Prostate gland (tissue), 2 donors: Measurements from ENCODE around the gene AP5S1. TPM values are rescaled to one million over a fixed set of nuclear protein-coding genes. Genes with fewer than 3 reads are reported as not detected.
"Not testable (repeated sequence)": the region's sequence is repeated elsewhere in the genome, so short reads cannot be mapped to it uniquely, and the experiment has no call there.

Experiments
- DNase-seq: peaks from one replicate; pipeline ENCODE4 v3.0.0-alpha.2; 2019; ENCODE audit warnings: low spot score
- H3K27ac ChIP-seq, 2 donors: fragments of 200-600 bp; sonication (generic); 2 replicates each; pipeline ENCODE4 v1.5.1; 2017 to 2019
- H3K27me3 ChIP-seq: fragments of 200-600 bp; sonication (generic); replicated peaks from 2 replicates; pipeline ENCODE4 v1.5.1; 2019; ENCODE audit not compliant: insufficient read depth
- H3K36me3 ChIP-seq, 2 donors: fragments of 200-600 bp; sonication (generic); 1 replicate in 1 of 2; 2 replicates in 1 of 2; pipeline versions ENCODE4 v1.5.1 to v1.8.1; 2017 to 2019
- H3K4me1 ChIP-seq: fragments of 200-600 bp; sonication (generic); replicated peaks from 2 replicates; pipeline ENCODE4 v1.5.1; 2019
- H3K4me3 ChIP-seq, 2 donors: fragments of 200-600 bp; sonication (generic); 2 replicates each; pipeline ENCODE4 v1.5.1; 2017 to 2019
- H3K9me3 ChIP-seq: fragments of 200-600 bp; sonication (generic); 2 replicates; pipeline ENCODE4 v1.5.1; 2017
- POLR2A ChIP-seq: fragments of 450-650 bp; IDR thresholded peaks from one replicate; pipeline ENCODE4 v1.6.1; 2016; ENCODE audit warnings: antibody characterized with exemption, mild to moderate bottlenecking
- POLR2AphosphoS5 ChIP-seq: sonication (generic); formaldehyde crosslinking; IDR thresholded peaks from one replicate; pipeline ENCODE4 v1.6.1; 2017; ENCODE audit warnings: antibody characterized with exemption
- WGBS: methylation state at CpG from one replicate; pipeline ENCODE4 v1.1.5; 2018; 5-methylcytosine and 5-hydroxymethylcytosine counted together
- intact Hi-C: fragments of 100-400 bp; cut with DNase I; formaldehyde crosslinking; loops from one replicate; pipeline ENCODE4 v1.14.2; 2022
- total RNA-seq, 2 donors: library from RNA; depleted of rRNA; stranded (reverse); fragments of >200 nt; gene quantifications; one replicate each; pipeline ENCODE4 v1.1.0, GENCODE V29; 2016
- TF ChIP-seq, protein P1 (sequence below), 4 experiments: fragments of 200-600 bp in 2 of 4; fragments of 450-650 bp in 2 of 4; sonication (generic) in 2 of 4; IDR thresholded peaks; 1 replicate in 3 of 4; 2 replicates in 1 of 4; pipeline ENCODE4 v1.5.1; 2016 to 2019; ENCODE audit warnings: antibody characterized with exemption in 4 of 4, mild to moderate bottlenecking in 2 of 4, moderate library complexity in 2 of 4

The AP5S1 gene
- total RNA-seq, 2 donors from 2014 or later, result 21.1 to 28.0 TPM

GRCh38 chr20:3836132-3836531, 15.8 kb downstream of the AP5S1 start:
- intact Hi-C loops, result no loop called here
- no peak for DNase-seq
- no peak for TF ChIP-seq POLR2A
- TF ChIP-seq, protein P1, sequence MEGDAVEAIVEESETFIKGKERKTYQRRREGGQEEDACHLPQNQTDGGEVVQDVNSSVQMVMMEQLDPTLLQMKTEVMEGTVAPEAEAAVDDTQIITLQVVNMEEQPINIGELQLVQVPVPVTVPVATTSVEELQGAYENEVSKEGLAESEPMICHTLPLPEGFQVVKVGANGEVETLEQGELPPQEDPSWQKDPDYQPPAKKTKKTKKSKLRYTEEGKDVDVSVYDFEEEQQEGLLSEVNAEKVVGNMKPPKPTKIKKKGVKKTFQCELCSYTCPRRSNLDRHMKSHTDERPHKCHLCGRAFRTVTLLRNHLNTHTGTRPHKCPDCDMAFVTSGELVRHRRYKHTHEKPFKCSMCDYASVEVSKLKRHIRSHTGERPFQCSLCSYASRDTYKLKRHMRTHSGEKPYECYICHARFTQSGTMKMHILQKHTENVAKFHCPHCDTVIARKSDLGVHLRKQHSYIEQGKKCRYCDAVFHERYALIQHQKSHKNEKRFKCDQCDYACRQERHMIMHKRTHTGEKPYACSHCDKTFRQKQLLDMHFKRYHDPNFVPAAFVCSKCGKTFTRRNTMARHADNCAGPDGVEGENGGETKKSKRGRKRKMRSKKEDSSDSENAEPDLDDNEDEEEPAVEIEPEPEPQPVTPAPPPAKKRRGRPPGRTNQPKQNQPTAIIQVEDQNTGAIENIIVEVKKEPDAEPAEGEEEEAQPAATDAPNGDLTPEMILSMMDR (IDR thresholded peaks at IDR 0.05), result no peak
- TF ChIP-seq POLR2AphosphoS5, result no peak
- no peaks in the 10 kb centered on the region for H3K36me3 ChIP-seq
- no peaks in the 10 kb centered on the region for H3K4me1 ChIP-seq
- H3K27ac ChIP-seq, result no peak overlapping the region
- WGBS, result 97% methylated on average over 4 of the region's 4 CpGs
- no peaks in the 10 kb centered on the region for H3K27me3 ChIP-seq
- no peak overlapping the region for H3K4me3 ChIP-seq
- no peaks in the 10 kb centered on the region for H3K9me3 ChIP-seq

DNA sequence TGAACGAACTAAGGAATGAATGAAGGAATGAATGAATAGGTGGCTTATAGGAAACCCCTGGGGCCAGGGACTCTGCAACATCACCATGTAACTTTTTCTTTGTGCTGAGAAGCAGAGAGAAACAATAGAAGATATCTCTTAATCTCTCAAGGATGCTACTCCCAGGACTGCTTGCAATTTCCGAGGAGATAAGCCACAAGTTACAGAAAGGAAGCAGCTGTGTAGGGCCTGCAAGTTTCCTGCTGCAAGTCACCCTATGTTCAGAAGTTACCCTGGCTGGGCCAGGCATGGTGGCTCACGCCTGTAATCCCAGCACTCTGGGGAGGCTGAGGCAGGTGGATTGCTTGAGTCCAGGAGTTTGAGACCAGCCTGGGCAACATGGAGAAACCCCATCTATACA, 19.0 kb downstream of the AP5S1 start:
- Histone ChIP-seq H3K27ac (no peak overlapping the region), H3K4me3 (no peak overlapping the region), H3K9me3 (no peaks in the 10 kb centered on the region), H3K36me3 (no peaks in the 10 kb centered on the region), H3K27me3 (no peaks in the 10 kb centered on the region), H3K4me1 (no peaks in the 10 kb centered on the region)
- no peak for DNase-seq
- intact Hi-C loops, result no loop called here
- WGBS, result 85% methylated on average over 3 of the region's 3 CpGs
- no peak for TF ChIP-seq POLR2AphosphoS5
- TF ChIP-seq, protein P1 (IDR thresholded peaks at IDR 0.05), result no peak
- TF ChIP-seq POLR2A, result no peak

GRCh38 chr20:3840201-3840600, 19.9 kb downstream of the AP5S1 start:
- not testable (repeated sequence) for H3K27ac ChIP-seq, H3K9me3 ChIP-seq, H3K4me3 ChIP-seq, H3K27me3 ChIP-seq, H3K36me3 ChIP-seq, H3K4me1 ChIP-seq, DNase-seq
- 93% methylated on average over 7 of the region's 7 CpGs for whole genome bisulfite sequencing
- intact Hi-C loops, result loop anchor here (10.0 kb wide), 1 partner anchor 165 kb away; no protein-coding TSS in a partner anchor

GRCh38 chr20:3842348-3842930, 22.1 kb downstream of the AP5S1 start:
- DNase-seq, result no peak
- Histone ChIP-seq H3K27me3 (no peaks in the 10 kb centered on the region), H3K4me3 (no peak overlapping the region), H3K4me1 (no peaks in the 10 kb centered on the region), H3K27ac (no peak overlapping the region), H3K9me3 (no peaks in the 10 kb centered on the region), H3K36me3 (no peaks in the 10 kb centered on the region)
- no peak for TF ChIP-seq POLR2AphosphoS5
- no peak for TF ChIP-seq POLR2A
- TF ChIP-seq, protein P1 (IDR thresholded peaks at IDR 0.05), result no peak
- 86% methylated on average over 7 of the region's 7 CpGs for WGBS
- intact Hi-C loops, result loop anchor here (10.0 kb wide), 1 partner anchor 168 kb away; no protein-coding TSS in a partner anchor

GRCh38 chr20:3843490-3843889, 23.1 kb downstream of the AP5S1 start:
- H3K27me3 ChIP-seq, result no peaks in the 10 kb centered on the region
- no peak overlapping the region for H3K27ac ChIP-seq
- H3K4me1 ChIP-seq, result peaks cover 4% of the 10 kb centered on the region
- 72% methylated on average over 5 of the region's 5 CpGs for WGBS
- H3K9me3 ChIP-seq, result no peaks in the 10 kb centered on the region
- no peaks in the 10 kb centered on the region for H3K36me3 ChIP-seq
- no peak overlapping the region for H3K4me3 ChIP-seq
- DNase-seq, result no peak
- TF ChIP-seq, protein P1 (IDR thresholded peaks at IDR 0.05), result no peak
- intact Hi-C loops, result loop anchor here (10.0 kb wide), 1 partner anchor 169 kb away; no protein-coding TSS in a partner anchor

- not testable (repeated sequence) for H3K4me1 ChIP-seq, H3K27ac ChIP-seq, DNase-seq, H3K9me3 ChIP-seq, H3K36me3 ChIP-seq, H3K27me3 ChIP-seq, H3K4me3 ChIP-seq
- intact Hi-C loops, result loop anchor here (10.0 kb wide), 1 partner anchor 169 kb away; no protein-coding TSS in a partner anchor
- 97% methylated on average over 9 of the region's 9 CpGs for WGBS
Measured at GRCh38 chr20:3843990-3844619, 23.8 kb downstream of the AP5S1 start.
